Right atrium auricular region (tissue), 2 donors: ENCODE results near the gene CD36. TPM values are rescaled to one million over a fixed set of nuclear protein-coding genes. Genes with fewer than 3 reads are reported as not detected.
A peak's percentile ranks its signal among the peaks of the same experiment; 100 is the strongest.

Source experiments
- DNase-seq: peaks from one replicate; pipeline ENCODE4 v3.0.0-alpha.2; 2019; ENCODE audit warnings: low spot score
- H3K27ac ChIP-seq, 2 donors: fragments of 200-600 bp; sonication (generic); 1 replicate in 1 of 2; 2 replicates in 1 of 2; pipeline ENCODE4 v1.5.1; 2016 to 2019
- H3K27me3 ChIP-seq, 2 donors: fragments of 200-600 bp; sonication (generic); one replicate each; pipeline versions ENCODE4 v1.5.1 to v1.6.0; 2017 to 2019
- H3K36me3 ChIP-seq: fragments of 200-600 bp; sonication (generic); one replicate; pipeline ENCODE4 v1.5.1; 2016
- H3K4me1 ChIP-seq, 2 donors: fragments of 200-600 bp; sonication (generic); one replicate each; pipeline versions ENCODE4 v1.5.1 to v1.6.0; 2017 to 2019
- H3K4me3 ChIP-seq, 2 donors: fragments of 200-600 bp; sonication (generic); 1 replicate in 1 of 2; 2 replicates in 1 of 2; pipeline ENCODE4 v1.5.1; 2017 to 2019; ENCODE audit warnings: mild to moderate bottlenecking in 1 of 2, moderate library complexity in 1 of 2
- H3K9me3 ChIP-seq, 2 donors: fragments of 200-600 bp; sonication (generic); one replicate each; pipeline ENCODE4 v1.5.1; 2019
- CTCF ChIP-seq, 2 donors: fragments of 200-600 bp; sonication (generic); IDR thresholded peaks; one replicate each; pipeline ENCODE4 v1.5.1; 2019; ENCODE audit warnings: antibody characterized with exemption in 2 of 2
- total RNA-seq, 2 donors: library from RNA; depleted of rRNA; stranded (reverse); fragments of >200 nt; gene quantifications; one replicate each; pipeline ENCODE4 v1.1.0, GENCODE V29; 2016

The CD36 gene
- total RNA-seq, 2 donors from 2014 or later, result 421 to 1,029 TPM

GRCh38 chr7:80646083-80646865, 7.8 kb downstream of the CD36 start:
- peaks cover 0 to 30% of the 10 kb centered on the region in 2 donors for H3K4me1 ChIP-seq

GRCh38 chr7:80647436-80647835, 9.0 kb downstream of the CD36 start:
- no peak for TF ChIP-seq CTCF (IDR thresholded peaks at IDR 0.05)
- Histone ChIP-seq H3K4me3 (no peak overlapping the region), H3K36me3 (peaks cover 68% of the 10 kb centered on the region), H3K27me3 (no peaks in the 10 kb centered on the region), H3K4me1 (peaks cover 0 to 30% of the 10 kb centered on the region in 2 donors), H3K9me3 (no peaks in the 10 kb centered on the region), H3K27ac (peak overlapping the region in 1 of 2 donors; percentile 13)
- no peak for DNase-seq

More at GRCh38 chr7:80646083-80646865, 7.8 kb downstream of the CD36 start:
- no peak overlapping the region for H3K4me3 ChIP-seq
- H3K9me3 ChIP-seq, result no peaks in the 10 kb centered on the region
- no peaks in the 10 kb centered on the region for H3K27me3 ChIP-seq
- no peak for TF ChIP-seq CTCF (IDR thresholded peaks at IDR 0.05)
- peaks cover 66% of the 10 kb centered on the region for H3K36me3 ChIP-seq
- peak overlapping the region in 1 of 2 donors; percentile 26 for H3K27ac ChIP-seq
- DNase-seq, result no peak

GRCh38 chr7:80648031-80648600, 9.7 kb downstream of the CD36 start:
- no peak for TF ChIP-seq CTCF (IDR thresholded peaks at IDR 0.05)
- no peak overlapping the region for H3K4me3 ChIP-seq
- no peak overlapping the region for H3K27ac ChIP-seq
- H3K9me3 ChIP-seq, result no peaks in the 10 kb centered on the region
- peaks cover 0 to 26% of the 10 kb centered on the region in 2 donors for H3K4me1 ChIP-seq
- DNase-seq, result no peak
- peaks cover 68% of the 10 kb centered on the region for H3K36me3 ChIP-seq
- no peaks in the 10 kb centered on the region for H3K27me3 ChIP-seq

- Histone ChIP-seq H3K4me3 (no peak overlapping the region), H3K4me1 (peaks cover 0 to 21% of the 10 kb centered on the region in 2 donors), H3K36me3 (peaks cover 68% of the 10 kb centered on the region), H3K27me3 (no peaks in the 10 kb centered on the region), H3K9me3 (no peaks in the 10 kb centered on the region), H3K27ac (no peak overlapping the region)
- DNase-seq, result no peak
- TF ChIP-seq CTCF (IDR thresholded peaks at IDR 0.05), result no peak
These were observed 10.6 kb downstream of the CD36 start for GRCh38 chr7:80649011-80649410.

GRCh38 chr7:80650030-80650429, 11.6 kb downstream of the CD36 start:
- H3K27ac ChIP-seq, result no peak overlapping the region
- peaks cover 65% of the 10 kb centered on the region for H3K36me3 ChIP-seq

More at GRCh38 chr7:80650030-80650429, 11.6 kb downstream of the CD36 start:
- Histone ChIP-seq H3K27me3 (no peaks in the 10 kb centered on the region), H3K4me3 (no peak overlapping the region), H3K9me3 (no peaks in the 10 kb centered on the region), H3K4me1 (peaks cover 0 to 27% of the 10 kb centered on the region in 2 donors)
- no peak for DNase-seq
- no peak for TF ChIP-seq CTCF (IDR thresholded peaks at IDR 0.05)
